ENCODE results near the gene NUP153. TPM values are rescaled to one million over a fixed set of nuclear protein-coding genes. Genes with fewer than 3 reads are reported as not detected.

NUP153 gene
- total RNA-seq, 4 donors from 2014 or later, result 35.5 to 42.2 (median 40.5) TPM

DNA sequence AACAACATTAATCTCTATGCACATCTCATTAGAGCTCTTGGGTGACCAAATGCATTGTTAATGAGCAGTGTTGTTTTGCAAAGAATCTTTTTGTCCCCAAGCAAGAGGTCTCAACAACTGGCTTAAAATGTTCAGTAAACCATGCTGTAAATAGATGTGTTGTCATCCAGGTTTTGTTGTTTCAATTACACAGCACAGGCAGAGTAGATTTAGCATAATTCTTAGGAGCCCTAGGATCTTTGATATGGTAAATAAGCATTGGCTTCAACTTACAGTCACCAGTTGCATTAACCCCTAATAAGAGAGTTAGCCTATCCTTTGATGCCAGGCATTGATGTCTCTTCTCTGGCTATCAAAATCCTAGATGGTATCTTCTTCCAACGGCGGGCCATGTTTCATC is 23.3 kb downstream of the NUP153 start:
- no peak for DNase-seq (ENCODE audit: low spot score in 2 of 2)
- intact Hi-C loops (cut with DNase I; ENCODE audit: low total_unique reads), result no loop called here
- 94 to 97% methylated on average over 2 of the region's 2 CpGs for WGBS, 2 donors
- TF ChIP-seq POLR2A (IDR thresholded peaks at IDR 0.05), result no peak
- TF ChIP-seq, protein P1, sequence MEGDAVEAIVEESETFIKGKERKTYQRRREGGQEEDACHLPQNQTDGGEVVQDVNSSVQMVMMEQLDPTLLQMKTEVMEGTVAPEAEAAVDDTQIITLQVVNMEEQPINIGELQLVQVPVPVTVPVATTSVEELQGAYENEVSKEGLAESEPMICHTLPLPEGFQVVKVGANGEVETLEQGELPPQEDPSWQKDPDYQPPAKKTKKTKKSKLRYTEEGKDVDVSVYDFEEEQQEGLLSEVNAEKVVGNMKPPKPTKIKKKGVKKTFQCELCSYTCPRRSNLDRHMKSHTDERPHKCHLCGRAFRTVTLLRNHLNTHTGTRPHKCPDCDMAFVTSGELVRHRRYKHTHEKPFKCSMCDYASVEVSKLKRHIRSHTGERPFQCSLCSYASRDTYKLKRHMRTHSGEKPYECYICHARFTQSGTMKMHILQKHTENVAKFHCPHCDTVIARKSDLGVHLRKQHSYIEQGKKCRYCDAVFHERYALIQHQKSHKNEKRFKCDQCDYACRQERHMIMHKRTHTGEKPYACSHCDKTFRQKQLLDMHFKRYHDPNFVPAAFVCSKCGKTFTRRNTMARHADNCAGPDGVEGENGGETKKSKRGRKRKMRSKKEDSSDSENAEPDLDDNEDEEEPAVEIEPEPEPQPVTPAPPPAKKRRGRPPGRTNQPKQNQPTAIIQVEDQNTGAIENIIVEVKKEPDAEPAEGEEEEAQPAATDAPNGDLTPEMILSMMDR (IDR thresholded peaks at IDR 0.05), result no peak
- no peak overlapping the region for H3K4me3 ChIP-seq (ENCODE audit: low read depth, poor library complexity, severe bottlenecking)

DNA sequence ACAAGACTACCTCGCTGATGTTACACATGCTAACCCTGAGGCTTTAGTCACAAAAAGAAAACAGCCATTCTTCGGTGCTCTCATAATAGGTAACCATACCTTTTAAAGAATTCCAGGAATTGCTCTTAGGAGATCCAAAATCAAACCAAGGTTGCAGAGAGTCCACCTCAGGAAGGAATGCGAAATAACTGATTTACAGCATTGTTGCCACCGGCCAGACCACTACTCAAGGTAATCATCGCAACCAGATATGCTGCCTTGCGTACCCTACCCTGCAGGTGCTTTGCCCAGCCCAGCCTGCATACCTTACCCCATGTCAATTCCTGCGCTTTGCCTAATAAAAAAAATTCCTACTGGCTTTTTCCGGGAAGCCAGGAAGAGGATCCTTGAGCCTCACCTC is 27.0 kb downstream of the NUP153 start:
- DNase-seq (ENCODE audit: low spot score in 2 of 2), result no peak
- no peak for TF ChIP-seq POLR2A (IDR thresholded peaks at IDR 0.05)
- TF ChIP-seq, protein P1 (IDR thresholded peaks at IDR 0.05), result no peak
- H3K4me3 ChIP-seq (ENCODE audit: low read depth, poor library complexity, severe bottlenecking), result no peak overlapping the region
- WGBS, 2 donors, result 80 to 83% methylated on average over 8 of the region's 8 CpGs
- intact Hi-C loops (cut with DNase I; ENCODE audit: low total_unique reads), result no loop called here

DNA sequence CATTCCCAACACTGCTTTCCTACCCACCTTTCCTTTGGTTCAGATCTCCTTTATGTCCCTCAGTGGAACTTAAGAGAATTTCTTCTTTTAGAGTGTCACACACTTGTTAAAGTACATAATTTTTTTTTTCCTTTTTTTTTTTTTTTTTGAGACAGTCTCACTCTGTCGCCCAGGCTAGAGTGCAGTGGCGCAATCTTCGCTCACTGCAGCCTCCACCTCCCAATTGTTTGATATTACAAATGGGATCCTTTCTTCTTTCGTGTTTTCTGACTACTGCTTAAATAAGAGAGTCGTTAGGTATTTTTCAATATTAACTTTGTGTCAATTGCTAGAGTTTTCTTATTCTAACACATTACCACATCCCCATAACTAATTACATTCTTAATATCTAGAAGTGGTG is 29.1 kb downstream of the NUP153 start:
- intact Hi-C loops (cut with DNase I; ENCODE audit: low total_unique reads), result no loop called here
- WGBS, 2 donors, result 97% methylated on average over 5 of the region's 5 CpGs
- TF ChIP-seq, protein P1 (IDR thresholded peaks at IDR 0.05), result no peak
- no peak for TF ChIP-seq POLR2A (IDR thresholded peaks at IDR 0.05)
- H3K4me3 ChIP-seq (ENCODE audit: low read depth, poor library complexity, severe bottlenecking), result no peak overlapping the region
- no peak for DNase-seq (ENCODE audit: low spot score in 2 of 2)

DNA sequence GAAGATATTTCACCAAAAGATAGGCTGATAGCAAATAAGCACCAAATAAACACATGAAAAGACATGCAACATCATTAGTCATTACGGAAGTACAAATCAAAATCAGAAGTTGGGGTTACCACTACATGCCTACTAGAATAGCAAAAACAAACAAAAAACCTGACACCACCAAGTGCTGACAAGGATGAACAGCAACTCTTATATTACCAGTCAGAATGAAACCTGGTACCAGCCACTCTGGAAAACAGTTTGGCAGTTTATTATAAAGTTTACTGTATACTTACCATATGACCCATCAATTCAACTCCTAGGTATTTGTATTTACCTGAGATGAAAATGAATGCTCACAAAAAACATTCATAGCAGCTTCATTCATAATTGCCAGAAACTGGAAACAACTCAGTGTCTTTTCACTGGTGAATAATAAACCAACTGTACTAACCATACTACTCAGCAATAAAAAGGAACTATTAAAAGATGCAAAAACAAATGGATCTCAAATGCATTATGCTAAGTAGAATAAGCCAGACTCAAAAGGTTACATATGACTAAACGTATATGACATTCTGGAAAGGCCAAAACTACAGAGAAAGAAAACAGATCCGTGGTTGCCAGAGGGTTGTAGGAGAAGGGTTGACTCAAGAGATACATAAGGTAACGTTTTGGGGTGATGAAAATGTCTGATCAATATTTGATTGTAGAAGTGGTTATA is 33.0 kb downstream of the NUP153 start:
- no peak overlapping the region for H3K4me3 ChIP-seq (ENCODE audit: low read depth, poor library complexity, severe bottlenecking)
- 92 to 94% methylated on average over 4 of the region's 4 CpGs for WGBS, 2 donors
- TF ChIP-seq, protein P1 (IDR thresholded peaks at IDR 0.05), result no peak
- no peak for TF ChIP-seq POLR2A (IDR thresholded peaks at IDR 0.05)
- DNase-seq (ENCODE audit: low spot score in 2 of 2), result no peak
- intact Hi-C loops (cut with DNase I; ENCODE audit: low total_unique reads), result no loop called here

DNA sequence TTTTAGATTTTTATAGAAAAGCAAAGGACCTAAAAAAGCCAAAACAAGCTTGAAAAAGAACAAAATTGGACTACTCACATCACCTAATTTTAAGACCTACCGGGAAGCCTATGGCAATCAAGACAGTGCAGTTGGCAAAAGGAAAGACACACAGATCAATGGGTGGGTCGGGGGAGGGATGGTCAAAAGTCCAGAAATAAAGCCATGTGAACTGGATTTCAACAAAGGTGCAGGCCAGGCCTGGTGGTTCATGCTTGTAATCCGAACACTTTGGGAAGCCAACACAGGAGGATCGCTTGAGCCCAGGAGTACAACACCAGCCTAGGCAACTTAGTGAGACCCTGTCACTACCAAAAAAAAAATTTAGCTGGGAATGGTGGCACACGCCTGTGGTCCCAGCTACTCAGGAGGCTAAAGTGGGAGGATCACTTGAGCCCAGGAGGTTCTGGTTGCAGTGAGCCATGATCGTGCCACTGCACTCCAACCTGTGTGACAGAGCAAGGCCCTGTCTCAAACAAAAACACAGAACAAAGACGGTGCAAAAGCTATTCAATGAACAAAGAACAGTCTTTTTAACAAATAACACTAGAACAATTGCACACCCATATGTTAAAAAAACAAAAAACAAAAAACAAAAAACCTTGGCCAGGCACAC is 34.5 kb downstream of the NUP153 start:
- intact Hi-C loops (cut with DNase I; ENCODE audit: low total_unique reads), result no loop called here
- no peak for DNase-seq (ENCODE audit: low spot score in 2 of 2)
- 98 to 99% methylated on average over 7 of the region's 7 CpGs for WGBS, 2 donors
- no peak for TF ChIP-seq POLR2A (IDR thresholded peaks at IDR 0.05)
- TF ChIP-seq, protein P1 (IDR thresholded peaks at IDR 0.05), result no peak
- H3K4me3 ChIP-seq (ENCODE audit: low read depth, poor library complexity, severe bottlenecking), result no peak overlapping the region

Data from lower leg skin (tissue), 4 donors.